Occipital lobe (tissue), 2 donors: ENCODE measurements around the gene ARHGAP20. TPM values are rescaled to one million over a fixed set of nuclear protein-coding genes. Genes with fewer than 3 reads are reported as not detected.

Source experiments
- DNase-seq: peaks from one replicate; lab custom pipeline; 2025; lab: John Stamatoyannopoulos, UW
- total RNA-seq: library from RNA; depleted of rRNA; stranded (reverse); fragments of >200 nt; gene quantifications from one replicate; pipeline ENCODE4 v1.2.3, GENCODE V29; 2014

Gene ARHGAP20, protein sequence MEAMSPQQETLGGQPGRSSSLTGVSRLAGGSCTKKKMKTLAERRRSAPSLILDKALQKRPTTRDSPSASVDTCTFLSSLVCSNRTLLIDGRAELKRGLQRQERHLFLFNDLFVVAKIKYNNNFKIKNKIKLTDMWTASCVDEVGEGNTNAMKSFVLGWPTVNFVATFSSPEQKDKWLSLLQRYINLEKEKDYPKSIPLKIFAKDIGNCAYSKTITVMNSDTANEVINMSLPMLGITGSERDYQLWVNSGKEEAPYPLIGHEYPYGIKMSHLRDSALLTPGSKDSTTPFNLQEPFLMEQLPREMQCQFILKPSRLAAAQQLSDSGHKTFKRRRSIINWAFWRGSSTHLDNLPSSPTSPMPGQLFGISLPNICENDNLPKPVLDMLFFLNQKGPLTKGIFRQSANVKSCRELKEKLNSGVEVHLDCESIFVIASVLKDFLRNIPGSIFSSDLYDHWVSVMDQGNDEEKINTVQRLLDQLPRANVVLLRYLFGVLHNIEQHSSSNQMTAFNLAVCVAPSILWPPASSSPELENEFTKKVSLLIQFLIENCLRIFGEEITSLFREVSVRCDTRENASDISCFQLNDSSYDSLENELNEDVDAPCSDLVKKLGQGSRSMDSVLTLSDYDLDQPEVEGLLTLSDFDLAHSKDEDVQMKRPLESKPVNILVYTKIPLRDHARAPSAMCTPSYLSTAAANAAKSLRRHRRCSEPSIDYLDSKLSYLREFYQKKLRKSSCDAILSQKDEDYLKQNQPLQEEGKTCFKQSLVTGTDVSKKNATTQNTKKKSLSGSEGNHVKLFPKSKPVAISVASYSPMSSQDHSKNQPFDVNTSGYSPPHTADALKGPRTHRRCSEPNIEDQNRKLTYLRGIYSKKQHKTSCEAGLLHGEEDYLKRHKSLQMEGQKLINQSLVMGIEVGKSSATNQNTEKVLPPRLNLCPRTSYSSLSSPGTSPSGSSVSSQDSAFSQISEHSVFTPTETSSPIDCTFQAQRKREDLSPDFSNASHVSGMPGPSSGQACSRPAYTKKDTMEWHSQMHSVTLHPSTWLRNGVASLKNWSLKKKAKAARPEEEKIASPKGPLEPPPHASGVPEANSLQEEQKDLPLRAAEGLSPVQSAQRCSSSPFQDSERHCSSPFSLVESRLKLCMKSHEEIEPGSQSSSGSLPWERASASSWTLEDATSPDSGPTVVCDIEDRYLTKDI
- total RNA-seq, result 66.6 TPM

DNA sequence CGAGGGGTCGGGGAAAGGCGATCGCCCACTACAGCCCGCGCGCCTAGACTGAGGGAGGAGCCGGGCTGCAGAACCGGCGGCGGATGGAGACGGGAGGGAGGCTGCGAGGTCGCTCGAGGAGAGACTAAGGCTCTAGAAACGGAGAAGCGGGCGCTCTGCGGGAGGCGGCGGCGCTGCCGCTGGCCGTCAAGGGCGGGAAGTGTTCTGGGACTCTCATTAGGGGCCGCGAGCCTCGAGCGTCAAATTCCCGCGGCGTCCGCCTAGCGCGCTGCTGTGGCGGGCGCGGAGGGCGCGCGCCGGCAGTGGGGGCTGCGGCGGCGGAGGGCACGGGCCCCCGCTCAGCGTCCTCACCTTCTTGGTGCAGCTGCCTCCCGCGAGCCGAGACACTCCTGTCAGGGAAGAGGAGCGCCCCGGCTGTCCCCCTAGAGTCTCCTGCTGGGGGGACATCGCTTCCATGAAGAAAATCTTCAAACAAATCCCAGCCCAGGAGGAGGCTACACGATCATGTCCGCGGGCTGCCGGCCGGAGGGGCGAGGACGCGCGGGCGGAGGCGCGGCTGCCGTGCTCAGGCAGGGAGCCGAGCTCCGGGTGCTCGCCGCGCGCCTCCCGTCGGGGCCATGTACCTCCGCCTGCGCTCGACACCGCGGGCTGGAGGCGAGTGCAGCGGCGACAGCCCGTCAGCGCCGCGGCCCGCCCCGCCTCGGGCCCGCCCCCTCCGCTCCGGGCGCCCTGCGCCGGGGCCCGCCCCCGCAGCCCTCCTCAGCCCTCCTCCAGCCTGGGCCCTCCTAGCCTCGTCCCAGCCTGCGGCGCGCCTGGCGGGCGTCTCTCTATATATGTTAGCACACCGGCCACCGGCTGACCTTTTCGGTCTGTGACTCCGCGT is at the start of gene ARHGAP20:
TSS of gene ARHGAP20 (minus strand) at position 662 of the 883 bp plus-strand sequence. CDS start at position 456, 206 bp downstream.
- DNase-seq, result peak; percentile 64

DNA sequence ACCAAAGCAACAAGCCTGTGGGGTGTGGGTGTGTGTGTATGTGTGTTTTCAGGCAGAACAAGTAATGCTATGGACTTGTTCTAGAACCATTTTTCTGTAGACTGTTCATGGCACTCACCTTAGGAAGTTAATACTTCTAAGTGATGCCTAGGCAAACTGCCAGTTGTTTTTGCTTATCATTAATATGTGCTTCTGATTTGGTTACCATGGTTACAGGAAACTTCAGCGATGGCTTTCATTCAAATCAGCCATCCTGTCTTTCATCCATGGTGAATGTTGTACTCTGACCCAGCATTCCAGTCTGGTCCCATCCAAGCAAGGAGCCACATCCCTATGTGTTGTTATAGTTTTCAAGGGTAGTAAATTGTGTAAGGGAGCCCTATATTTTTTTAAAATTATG is 49.8 kb upstream of the ARHGAP20 start:
- no peak for DNase-seq

DNA sequence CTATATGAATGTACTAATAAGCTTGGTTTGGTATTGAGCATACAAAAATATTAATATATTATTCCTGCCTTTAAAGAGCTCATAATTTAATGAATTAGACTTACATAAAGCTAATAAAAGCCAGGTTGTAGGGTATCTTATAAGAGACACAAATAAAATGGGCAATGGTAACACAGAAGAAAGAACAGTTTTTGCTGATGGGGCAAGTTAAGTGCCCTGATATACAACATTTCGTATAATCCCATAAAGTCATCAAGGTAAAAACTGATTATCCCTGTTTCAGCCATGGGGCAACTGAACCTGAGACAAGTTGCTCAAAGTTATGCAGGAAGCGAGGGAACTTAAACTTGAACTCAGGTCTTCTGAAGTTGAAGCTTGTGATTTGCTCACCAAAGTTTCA is 48.9 kb upstream of the ARHGAP20 start:
- DNase-seq, result no peak

DNA sequence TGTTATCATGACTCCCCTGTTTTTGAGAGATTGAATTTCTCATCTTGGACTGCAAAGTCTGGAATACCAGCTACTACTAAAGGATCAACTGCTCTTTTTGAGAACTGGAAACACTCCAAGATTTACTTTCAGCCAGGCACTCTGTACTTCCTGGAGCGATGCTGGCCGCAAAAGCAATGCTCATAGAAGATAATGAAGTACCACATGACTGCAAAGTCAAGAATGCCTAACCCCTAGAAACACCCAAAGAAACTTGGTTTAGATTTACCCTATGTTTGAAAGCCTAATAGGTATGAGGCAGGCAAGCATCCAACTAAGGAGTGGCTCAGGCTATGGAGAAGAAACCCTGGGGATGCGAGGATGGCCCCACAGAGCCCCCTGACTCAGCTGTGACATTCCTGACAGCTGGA is 47.7 kb upstream of the ARHGAP20 start:
- DNase-seq, result no peak

DNA sequence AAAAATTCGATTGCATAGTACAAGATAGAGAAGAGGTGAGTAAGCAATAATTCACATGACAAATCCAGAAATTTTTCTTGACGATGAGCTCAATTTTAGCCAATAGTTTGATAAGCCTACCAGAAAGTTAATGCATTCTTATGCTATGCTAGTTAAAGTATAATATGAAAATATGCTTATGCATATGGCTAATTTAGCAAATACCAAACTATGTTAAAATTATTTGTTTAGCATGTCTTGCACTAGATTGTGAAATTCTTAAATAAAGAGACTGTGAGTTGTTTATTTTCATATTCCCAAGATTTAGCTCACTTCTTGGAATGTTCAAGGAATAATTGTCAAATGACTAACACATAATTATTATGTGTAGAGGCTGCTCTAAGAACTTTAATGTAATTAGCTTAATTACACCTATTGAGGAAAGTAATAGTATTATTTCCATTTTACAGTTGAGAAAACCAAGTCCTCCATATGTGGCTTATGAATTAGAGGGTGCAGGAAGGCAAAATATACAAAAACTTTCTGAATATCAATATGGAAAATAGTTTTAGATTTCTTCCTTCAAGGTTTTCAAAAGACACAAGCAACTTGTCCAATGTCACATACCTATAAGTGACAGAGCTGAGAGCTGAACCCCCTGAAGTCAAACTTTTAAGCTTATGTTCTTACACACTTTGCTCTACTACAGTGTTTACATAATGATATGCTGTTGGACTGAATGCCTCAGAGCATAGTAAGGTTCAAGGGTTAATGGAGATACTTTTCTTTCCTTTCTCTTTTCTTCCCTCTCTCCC is 45.9 kb upstream of the ARHGAP20 start:
- DNase-seq, result no peak

DNA sequence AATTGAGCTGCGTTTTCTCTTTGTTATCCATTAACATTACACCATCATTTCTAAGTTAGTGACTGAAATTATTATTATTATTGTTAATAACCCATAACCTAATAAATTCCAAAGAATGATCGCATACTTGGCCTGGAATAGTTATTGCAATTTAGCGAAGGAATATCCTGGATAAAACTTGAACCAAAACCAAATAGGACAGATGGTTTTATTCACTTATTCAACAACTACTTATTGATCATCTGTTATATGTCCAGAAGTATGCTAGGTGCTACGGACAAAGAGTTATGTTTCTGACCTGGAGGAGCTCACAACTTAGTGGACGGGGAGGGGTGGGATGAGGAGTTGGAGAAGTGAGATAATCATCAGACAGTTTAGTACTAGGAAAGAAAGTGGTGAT is 44.8 kb upstream of the ARHGAP20 start:
- no peak for DNase-seq

DNA sequence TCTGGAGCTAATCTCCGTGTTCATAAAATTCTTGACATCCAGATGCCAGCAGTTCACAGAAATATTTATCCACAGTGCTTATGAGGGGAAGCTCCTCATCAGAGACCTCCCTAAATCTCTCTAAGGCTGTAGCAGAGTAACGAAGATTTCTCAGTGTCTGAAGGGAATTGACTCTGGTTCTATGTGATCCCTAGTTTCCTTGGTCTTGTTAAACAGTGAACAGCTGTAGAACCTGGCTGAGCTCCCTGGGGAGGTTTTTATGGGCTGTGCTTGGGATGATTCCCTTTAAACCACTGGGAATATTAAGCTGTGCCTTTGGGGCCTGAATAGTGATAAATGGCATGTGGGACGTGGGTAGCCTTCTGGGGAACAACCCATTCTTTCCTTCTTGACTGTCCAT is 43.7 kb upstream of the ARHGAP20 start:
- DNase-seq, result no peak

DNA sequence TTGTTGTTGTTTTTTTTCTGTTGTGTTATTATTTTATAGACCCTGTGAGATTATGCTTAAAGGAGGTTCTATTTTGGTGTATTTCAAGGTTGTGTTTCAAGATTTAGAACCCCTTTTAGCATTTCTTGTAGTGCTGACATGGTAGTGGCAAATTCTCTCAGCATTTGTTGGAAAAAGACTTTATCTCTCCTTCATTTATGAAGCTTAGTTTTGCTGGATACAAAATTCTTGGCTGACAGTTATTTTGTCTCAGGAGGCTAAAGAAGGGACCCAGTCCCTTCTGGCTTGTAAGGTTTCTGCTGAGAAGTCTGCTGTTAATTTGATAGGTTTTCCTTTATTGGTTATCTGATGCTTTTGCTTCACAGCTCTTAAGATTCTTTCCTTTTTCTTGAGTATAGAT is 40.7 kb upstream of the ARHGAP20 start:
- DNase-seq, result no peak

DNA sequence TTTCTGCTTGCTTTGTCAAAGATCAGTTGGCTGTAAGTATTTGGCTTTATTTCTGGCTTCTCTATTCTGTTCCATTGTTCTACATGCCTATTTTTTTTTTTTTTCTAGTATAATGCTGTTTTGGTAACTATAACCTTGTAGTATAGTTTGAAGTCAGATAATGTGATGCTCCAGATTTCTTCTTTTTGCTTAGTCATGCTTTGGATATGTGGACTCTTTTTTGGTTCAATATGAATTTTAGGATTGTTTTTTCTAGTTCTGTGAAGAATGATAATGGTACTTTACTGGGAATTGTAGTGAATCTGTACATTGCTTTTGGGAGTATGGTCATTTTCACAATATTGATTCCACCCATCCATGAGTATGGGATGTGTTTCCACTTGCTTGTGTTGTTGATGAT is 37.9 kb upstream of the ARHGAP20 start:
- DNase-seq, result no peak

DNA sequence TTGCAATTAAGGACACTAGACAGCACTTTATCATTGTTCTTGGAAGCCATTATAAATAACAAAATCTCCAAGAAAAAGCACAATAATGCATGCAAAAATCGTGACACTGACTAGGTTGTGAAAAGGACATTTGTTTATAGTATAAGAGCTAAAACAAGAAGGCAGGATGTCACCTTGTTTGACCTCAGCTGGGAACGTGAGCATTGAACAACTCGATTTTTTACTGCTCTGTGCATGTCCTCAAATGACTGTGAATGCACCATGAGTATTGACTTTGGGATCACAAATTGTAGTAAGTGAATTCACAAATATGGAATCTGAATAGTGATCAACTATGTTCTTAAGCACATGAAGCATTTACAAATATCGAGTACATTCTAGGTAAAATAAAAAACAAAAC is 35.3 kb upstream of the ARHGAP20 start:
- no peak for DNase-seq

DNA sequence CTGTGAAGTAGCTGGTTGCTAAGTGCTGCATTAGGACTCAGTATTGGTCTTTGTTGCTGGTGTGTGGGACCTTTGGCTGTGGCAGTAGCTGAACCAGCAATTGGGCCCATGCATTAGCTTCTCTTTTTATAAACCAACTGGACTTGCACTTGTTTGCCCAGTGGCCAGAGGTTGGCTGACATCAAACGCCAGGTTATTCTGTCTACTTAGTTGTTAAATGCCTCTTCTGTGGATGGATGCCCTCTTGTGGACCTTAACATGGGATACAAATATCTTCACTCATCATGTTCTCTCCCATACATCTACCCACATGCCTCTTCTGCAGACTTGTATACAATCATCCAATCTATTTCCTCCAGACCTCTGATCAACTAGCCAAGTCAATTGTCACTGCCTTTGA is 26.4 kb upstream of the ARHGAP20 start:
- no peak for DNase-seq

DNA sequence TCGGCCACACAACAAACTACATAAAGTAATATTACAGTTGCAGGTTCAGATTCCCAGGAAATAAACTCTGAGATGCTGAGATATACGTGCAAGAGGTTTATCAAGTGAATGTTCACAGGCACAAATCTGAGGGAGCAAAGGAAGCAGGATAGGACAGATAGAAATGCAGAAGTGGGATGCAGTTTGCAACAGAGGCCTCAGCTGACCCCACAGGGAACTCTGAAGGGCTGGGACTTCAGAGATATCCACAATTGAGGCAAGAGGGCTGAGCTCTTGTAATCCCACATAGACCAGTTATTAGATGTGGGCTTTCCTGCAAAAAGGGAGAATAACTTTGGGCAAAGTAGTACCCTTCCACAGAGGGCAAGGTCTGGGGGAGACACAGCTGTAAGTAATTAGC is 25.4 kb upstream of the ARHGAP20 start:
- no peak for DNase-seq

DNA sequence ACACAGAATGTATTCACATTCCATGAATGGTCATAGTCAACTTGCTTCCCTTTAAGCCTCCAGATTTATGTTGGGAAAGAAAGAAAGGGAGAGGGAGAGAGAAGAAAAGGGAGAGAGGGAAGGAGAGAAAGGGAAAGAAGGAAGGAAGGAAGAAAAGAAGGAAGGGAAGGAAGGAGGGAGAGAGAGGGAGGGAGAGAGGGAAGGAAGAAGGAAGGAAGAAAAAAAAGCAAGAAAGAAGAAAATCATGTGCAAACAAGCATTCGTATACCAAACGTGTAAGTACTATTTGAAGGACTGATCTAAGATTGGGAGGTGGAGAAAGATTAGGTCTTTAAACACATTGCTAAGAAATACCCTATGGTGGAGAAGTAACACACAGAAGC is 23.9 kb upstream of the ARHGAP20 start:
- no peak for DNase-seq

DNA sequence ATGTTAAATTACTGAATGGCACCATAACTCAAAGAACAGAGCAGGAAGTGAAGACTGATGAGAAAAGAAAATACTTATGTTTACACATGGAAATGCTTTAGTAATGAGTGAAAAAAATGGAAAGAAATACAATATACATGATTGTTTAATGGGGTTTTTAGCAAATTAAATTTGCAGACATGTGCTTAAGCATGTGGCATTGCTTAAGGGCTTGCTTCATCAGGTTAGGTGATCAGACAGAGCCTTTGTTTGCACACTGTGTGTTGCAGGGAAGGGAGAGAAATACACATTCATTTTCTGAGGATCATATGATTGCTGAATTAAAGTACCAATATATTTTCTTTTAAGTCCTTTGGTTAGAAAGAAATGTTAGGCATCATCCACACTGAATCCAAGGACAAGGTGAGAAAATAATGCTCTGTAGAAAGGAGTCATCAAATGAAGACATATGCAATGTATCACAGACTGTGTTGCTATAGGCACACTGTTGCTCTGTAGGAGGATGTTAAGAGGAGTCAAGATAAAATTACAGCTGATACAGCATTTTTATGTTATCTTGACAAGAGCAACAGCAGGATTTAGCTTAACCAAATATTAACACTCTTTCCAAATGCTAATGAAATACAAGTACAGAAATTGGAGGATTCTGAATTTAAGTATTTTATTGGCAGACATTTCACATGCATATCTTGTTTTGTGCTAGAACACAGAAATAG is 23.4 kb upstream of the ARHGAP20 start:
- DNase-seq, result no peak

DNA sequence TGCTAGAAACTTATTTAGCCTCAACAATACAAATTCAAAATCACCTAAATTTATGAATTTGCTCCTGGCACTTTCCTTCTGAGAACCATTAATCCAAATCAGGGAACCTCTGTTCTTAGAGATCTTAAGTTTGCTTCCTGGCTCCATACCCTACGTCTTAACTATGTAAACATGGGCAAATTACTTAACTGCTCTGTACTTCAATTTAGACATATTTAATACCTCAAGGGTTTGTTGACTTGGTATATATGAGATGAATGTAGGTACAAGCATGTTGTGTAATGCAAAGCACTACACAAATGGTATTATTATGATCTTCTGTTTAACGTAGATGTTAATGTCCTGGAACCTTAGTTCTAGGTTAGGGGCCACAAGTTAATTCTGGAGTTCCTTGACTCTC is 22.6 kb upstream of the ARHGAP20 start:
- no peak for DNase-seq

DNA sequence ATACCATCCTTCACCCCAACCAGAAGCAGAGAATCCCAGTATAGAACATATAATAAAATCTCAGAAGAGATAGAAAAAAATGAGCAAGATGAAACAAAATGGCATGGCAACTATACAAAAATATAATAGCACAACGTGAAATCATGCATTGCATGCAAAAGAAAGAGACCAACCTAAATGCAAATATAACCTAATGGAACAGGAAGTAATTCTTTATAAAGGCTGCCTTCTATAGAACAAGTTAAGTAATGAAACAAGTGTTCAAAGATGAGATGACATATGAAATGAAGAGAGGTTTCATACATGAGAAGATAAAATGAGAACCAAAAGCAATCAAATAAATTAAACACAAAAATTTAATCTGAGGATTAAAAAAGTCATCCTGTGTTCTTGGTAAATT is 18.5 kb upstream of the ARHGAP20 start:
- no peak for DNase-seq

DNA sequence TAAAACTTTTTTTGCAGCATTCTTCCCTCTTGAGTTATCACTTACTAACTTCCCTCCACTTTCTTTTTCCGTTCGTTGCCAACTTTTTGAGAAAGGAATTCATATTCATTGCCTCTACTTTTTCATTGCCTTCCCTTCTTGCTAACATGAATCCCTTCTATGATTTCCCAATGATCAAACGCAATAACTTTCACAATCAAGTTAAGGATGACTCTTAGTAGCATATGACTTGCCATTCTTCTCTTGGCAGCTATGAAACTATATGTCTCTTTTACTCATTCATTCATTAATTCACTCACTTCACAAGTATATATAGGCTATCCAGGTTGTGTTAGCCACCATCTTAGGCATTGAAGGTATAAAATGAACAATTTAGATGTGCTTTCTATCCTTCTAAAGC is 16.6 kb upstream of the ARHGAP20 start:
- DNase-seq, result no peak

DNA sequence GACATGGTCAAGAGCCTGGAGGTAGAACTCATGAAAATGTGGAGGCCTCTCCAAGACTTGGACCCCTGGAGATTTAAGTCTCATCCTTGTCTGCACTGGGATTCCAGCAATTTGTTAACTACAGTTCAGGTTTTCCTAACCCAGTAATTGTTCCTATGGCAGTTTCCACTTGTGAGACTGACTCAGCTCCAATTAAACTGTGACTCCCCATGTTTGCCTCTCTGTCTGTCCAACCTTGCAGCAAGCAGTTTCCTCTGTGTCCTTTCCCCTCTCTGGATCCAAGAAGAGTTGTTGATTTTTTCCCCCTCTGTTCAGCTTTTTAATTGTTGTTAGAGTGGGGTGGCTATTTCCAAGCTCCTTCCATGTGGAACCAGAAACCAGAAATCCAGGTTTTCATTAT is 16.2 kb upstream of the ARHGAP20 start:
- DNase-seq, result no peak

DNA sequence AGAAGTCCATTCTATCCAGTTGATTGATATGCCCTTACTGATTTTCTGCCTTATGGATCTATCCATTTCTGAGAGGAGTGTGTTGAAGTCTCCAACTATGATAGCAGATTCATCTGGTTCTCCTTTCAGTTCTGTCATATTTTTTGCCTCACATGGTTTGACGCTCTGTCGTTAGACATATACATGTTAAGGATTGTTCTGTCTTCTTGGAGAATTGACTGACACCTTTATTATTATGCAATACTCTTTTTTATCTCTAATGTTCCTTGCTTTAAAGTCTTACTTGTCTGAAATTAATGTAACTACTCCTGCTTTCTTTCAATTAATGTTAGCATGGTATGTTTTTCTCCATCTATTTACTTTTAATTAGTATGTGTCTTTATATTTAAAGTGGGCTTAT is 12.1 kb upstream of the ARHGAP20 start:
- no peak for DNase-seq
